Measurements from ENCODE around the gene ATRX.

DNA sequence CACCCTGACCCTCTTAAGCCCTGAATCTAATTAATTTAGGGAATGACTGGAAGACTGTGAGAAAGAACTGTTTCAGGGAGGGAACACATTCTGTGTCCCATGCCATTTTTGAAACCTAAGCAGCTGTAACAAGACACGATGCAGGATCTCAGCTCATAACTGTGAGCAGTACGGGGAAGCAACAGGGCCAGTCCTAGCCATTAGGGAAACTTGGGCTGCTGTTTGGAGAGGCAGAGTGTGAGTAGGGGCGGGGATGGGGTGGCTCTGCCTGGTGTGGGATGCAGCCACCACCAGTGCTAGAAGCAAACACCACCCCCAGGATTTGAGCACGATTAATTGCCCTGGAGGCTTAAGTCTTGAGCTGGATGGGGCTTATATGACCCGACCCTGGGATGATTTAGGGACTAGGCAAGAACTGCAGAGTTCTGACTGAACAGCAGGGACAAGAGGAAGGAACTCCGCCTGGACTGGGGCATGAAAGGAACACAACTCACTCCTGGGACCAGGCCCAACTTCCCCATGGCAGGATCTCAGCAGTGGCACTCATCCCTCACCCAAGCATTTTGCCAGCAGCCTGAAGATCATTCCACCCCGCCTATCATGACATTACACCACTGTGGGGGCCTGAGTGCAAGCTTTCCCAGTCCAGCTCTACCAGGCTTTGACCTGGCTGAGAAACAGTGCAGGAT, 43.1 kb downstream of the ATRX start:
- TF ChIP-seq, protein P1, sequence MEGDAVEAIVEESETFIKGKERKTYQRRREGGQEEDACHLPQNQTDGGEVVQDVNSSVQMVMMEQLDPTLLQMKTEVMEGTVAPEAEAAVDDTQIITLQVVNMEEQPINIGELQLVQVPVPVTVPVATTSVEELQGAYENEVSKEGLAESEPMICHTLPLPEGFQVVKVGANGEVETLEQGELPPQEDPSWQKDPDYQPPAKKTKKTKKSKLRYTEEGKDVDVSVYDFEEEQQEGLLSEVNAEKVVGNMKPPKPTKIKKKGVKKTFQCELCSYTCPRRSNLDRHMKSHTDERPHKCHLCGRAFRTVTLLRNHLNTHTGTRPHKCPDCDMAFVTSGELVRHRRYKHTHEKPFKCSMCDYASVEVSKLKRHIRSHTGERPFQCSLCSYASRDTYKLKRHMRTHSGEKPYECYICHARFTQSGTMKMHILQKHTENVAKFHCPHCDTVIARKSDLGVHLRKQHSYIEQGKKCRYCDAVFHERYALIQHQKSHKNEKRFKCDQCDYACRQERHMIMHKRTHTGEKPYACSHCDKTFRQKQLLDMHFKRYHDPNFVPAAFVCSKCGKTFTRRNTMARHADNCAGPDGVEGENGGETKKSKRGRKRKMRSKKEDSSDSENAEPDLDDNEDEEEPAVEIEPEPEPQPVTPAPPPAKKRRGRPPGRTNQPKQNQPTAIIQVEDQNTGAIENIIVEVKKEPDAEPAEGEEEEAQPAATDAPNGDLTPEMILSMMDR (IDR thresholded peaks at IDR 0.05), result no peak
- no peak for TF ChIP-seq POLR2A (IDR thresholded peaks at IDR 0.05)
